Endothelial cell (in vitro differentiated cells): Measurements from ENCODE around the gene PTGES3L. TPM values are rescaled to one million over a fixed set of nuclear protein-coding genes. Genes with fewer than 3 reads are reported as not detected.

Experiments used
- DNase-seq: peaks from one replicate; pipeline ENCODE4 v3.0.0; 2021; ENCODE audit warnings: low spot score
- H3K27ac Mint-ChIP-seq: one replicate; pipeline ENCODE4 v1.8.0; 2021; ENCODE audit warnings: mixed read lengths, inconsistent platforms; ENCODE audit not compliant: unreplicated experiment
- H3K27me3 Mint-ChIP-seq: one replicate; pipeline ENCODE4 v1.8.0; 2021; ENCODE audit warnings: mild to moderate bottlenecking, moderate library complexity, mixed read lengths, inconsistent platforms; ENCODE audit not compliant: unreplicated experiment
- H3K36me3 Mint-ChIP-seq: one replicate; pipeline ENCODE4 v1.8.0; 2021; ENCODE audit warnings: mild to moderate bottlenecking, low read depth, mixed read lengths, inconsistent platforms; ENCODE audit not compliant: unreplicated experiment
- H3K4me1 Mint-ChIP-seq: one replicate; pipeline ENCODE4 v1.8.0; 2021; ENCODE audit warnings: mild to moderate bottlenecking, mixed read lengths, inconsistent platforms; ENCODE audit not compliant: unreplicated experiment
- H3K4me3 Mint-ChIP-seq: one replicate; pipeline ENCODE4 v1.8.0; 2021; ENCODE audit warnings: mild to moderate bottlenecking, mixed read lengths, inconsistent platforms; ENCODE audit not compliant: unreplicated experiment
- H3K9me3 Mint-ChIP-seq: one replicate; pipeline ENCODE4 v1.8.0; 2021; ENCODE audit warnings: mixed read lengths, inconsistent platforms; ENCODE audit not compliant: unreplicated experiment
- CTCF ChIP-seq: fragments of 200-600 bp; sonication (generic); IDR thresholded peaks from one replicate; pipeline ENCODE4 v1.5.0; 2021; ENCODE audit warnings: antibody characterized with exemption; ENCODE audit not compliant: unreplicated experiment
- total RNA-seq: library from RNA; stranded (reverse); fragmentation: NEBNext Ultra II Directional; extraction: Animal tissue kit (Norgen Biotek cat#: 25700); gene quantifications from one replicate; pipeline ENCODE4 v1.2.1, GENCODE V29; 2021; ENCODE audit not compliant: unreplicated experiment

Gene PTGES3L
- total RNA-seq, 1 donor from 2014 or later = 1.5 TPM

- H3K4me3 Mint-ChIP-seq = peak overlapping the region; percentile 91
- peaks cover 4% of the 10 kb centered on the region for H3K4me1 Mint-ChIP-seq
- H3K27ac Mint-ChIP-seq = no peak overlapping the region
- TF ChIP-seq CTCF = no peak
- no peak for DNase-seq
- H3K36me3 Mint-ChIP-seq = peaks cover 4% of the 10 kb centered on the region
- H3K27me3 Mint-ChIP-seq = peaks cover 13% of the 10 kb centered on the region
- H3K9me3 Mint-ChIP-seq = no peaks in the 10 kb centered on the region
Measured at GRCh38 chr17:43025766-43026537, 46.1 kb upstream of the PTGES3L start.

GRCh38 chr17:43025290-43025657 lies 45.4 kb upstream of the PTGES3L start:
- Mint-ChIP-seq H3K27ac (peak overlapping the region; percentile 42), H3K36me3 (peaks cover 4% of the 10 kb centered on the region)
- no peak for DNase-seq

GRCh38 chr17:43024407-43025289 lies 44.8 kb upstream of the PTGES3L start, which contains the start of gene RND2:
TSS of gene RND2 (plus strand) at chr17:43025231. CDS start at chr17:43025348, 117 bp downstream.
- Mint-ChIP-seq H3K27ac (peak within 1 kb of the TSS; percentile 93), H3K9me3 (no peaks in the 10 kb centered on the region), H3K4me1 (peaks cover 13% of the 10 kb centered on the region), H3K36me3 (peaks cover 4% of the 10 kb centered on the region), H3K4me3 (peak within 1 kb of the TSS; percentile 97), H3K27me3 (peaks cover 15% of the 10 kb centered on the region)
- DNase-seq = peak; percentile 81
- TF ChIP-seq CTCF = peak; percentile 44

More at GRCh38 chr17:43025290-43025657, 45.4 kb upstream of the PTGES3L start:
- H3K27me3 Mint-ChIP-seq = peaks cover 13% of the 10 kb centered on the region
- peak overlapping the region; percentile 91 for H3K4me3 Mint-ChIP-seq
- peaks cover 7% of the 10 kb centered on the region for H3K4me1 Mint-ChIP-seq
- TF ChIP-seq CTCF = no peak
- no peaks in the 10 kb centered on the region for H3K9me3 Mint-ChIP-seq

- peaks cover 32% of the 10 kb centered on the region for H3K4me1 Mint-ChIP-seq
- H3K27me3 Mint-ChIP-seq = peaks cover 11% of the 10 kb centered on the region
- peak; percentile 83 for DNase-seq
- peaks cover 15% of the 10 kb centered on the region for H3K36me3 Mint-ChIP-seq
- H3K27ac Mint-ChIP-seq = peak within 1 kb of the TSS; percentile 96
- H3K9me3 Mint-ChIP-seq = no peaks in the 10 kb centered on the region
- no peak for TF ChIP-seq CTCF
- H3K4me3 Mint-ChIP-seq = peak within 1 kb of the TSS; percentile 96
Measured at GRCh38 chr17:43021741-43022512, 42.0 kb upstream of the PTGES3L start, which contains the start of gene VAT1. TSS of gene VAT1 (minus strand) at chr17:43022385. CDS start at chr17:43022322, 63 bp downstream.
